GM13977 (cell line): Measurements from ENCODE around the gene PITX1.
"Not testable (repeated sequence)": the region's sequence is repeated elsewhere in the genome, so short reads cannot be mapped to it uniquely, and the experiment has no call there.

Experiments
- DNase-seq: peaks from one replicate; pipeline ENCODE4 v3.0.0; 2012; ENCODE audit warnings: low spot score
- in situ Hi-C: fragments of 300-500 bp; cut with MboI; formaldehyde crosslinking; loops from one replicate; pipeline ENCODE4 v1.12.0; 2022; ENCODE audit warnings: low sequenced_read_pairs, low pct_unique_long_range_greater_than_20kb, mixed read lengths, inconsistent platforms; ENCODE audit not compliant: unreplicated experiment
- TF ChIP-seq, protein P1 (sequence below): IDR thresholded peaks from 2 replicates; pipeline ENCODE4 v1.5.1; 2012; ENCODE audit warnings: mild to moderate bottlenecking, control low read depth; ENCODE audit not compliant: insufficient read depth; ENCODE audit errors: extremely low read depth, missing control alignments

Gene PITX1

DNA sequence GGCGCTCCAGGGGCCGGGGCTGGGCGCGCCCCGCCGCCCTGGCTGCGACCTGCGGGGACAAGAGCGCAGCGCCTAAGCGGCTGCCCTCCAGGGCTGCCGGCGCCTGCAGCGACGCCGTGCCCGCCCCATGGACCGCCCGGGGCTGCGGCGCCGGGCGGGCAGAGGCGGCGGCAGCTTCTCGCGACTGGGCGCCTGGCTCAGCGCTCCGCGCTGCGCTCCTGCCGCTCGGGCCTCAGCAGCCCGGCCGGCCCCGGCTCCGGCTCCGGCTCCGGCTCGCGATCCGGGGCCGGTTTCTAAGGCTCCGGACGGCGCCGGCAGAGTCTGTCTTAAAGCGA lies at the start of gene PITX1:
PITX1 (minus strand) TSS at position 328 of the 335 bp plus-strand sequence. CDS start 347 bp downstream, outside the sequence.
- in situ Hi-C loops = no loop called here
- TF ChIP-seq, protein P1, sequence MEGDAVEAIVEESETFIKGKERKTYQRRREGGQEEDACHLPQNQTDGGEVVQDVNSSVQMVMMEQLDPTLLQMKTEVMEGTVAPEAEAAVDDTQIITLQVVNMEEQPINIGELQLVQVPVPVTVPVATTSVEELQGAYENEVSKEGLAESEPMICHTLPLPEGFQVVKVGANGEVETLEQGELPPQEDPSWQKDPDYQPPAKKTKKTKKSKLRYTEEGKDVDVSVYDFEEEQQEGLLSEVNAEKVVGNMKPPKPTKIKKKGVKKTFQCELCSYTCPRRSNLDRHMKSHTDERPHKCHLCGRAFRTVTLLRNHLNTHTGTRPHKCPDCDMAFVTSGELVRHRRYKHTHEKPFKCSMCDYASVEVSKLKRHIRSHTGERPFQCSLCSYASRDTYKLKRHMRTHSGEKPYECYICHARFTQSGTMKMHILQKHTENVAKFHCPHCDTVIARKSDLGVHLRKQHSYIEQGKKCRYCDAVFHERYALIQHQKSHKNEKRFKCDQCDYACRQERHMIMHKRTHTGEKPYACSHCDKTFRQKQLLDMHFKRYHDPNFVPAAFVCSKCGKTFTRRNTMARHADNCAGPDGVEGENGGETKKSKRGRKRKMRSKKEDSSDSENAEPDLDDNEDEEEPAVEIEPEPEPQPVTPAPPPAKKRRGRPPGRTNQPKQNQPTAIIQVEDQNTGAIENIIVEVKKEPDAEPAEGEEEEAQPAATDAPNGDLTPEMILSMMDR = no peak
- DNase-seq = no peak

DNA sequence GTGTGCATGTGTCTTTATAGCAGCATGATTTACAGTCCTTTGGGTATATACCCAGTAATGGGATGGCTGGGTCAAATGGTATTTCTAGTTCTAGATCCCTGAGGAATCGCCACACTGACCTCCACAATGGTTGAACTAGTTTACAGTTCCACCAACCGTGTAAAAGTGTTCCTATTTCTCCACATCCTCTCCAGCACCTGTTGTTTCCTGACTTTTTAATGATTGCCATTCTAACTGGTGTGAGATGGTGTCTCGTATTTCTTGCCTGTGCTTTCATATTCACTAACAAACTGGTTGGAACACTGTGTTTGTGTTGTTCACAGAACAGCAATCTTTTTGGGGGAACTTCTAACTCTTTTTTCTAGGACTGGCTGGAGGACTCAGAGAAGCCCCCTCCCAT lies 49.3 kb upstream of the PITX1 start:
- in situ Hi-C loops = not testable (repeated sequence)

DNA sequence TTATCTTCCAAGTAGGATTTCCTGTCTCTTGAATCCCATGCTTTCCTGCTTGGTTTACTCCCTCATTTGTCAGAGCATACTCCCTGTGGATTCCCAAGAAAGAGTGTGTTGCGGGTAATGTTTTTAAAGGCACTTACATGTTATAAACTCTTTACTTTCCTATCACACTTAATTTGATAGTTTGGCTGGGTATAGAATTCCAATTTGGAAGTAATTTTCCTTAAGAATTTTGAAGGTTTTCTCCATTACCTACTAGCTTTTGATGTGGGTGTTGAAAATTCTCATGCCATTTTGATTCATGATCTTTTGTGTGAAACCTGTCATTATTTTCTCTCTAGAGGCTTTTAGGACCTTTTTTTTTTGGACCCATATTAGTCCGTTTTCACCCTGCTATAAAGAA lies 47.2 kb upstream of the PITX1 start:
- TF ChIP-seq, protein P1 = no peak
- in situ Hi-C loops = no loop called here
- DNase-seq = no peak

More for the DNA sequence above, 49.3 kb upstream of the PITX1 start:
- not testable (repeated sequence) for DNase-seq

DNA sequence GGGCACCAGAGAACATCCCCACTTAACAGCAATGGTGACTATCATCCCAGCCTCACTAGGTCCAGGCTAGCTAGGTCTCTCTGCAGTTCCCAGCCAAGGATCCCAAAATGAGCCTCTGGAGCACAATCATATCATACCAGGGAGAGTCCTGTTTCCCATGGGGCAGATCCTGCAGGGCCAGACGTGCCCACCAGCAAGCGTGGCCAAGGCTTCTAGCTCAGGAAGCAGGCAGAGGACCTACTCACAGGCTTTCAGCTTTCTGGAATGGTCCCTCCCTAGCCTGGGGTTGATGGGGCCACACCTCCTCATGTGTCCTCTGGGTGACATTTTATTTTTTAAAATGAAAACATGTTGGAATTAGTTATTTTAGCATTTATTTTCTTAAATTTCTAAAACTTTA lies 45.7 kb upstream of the PITX1 start:
- DNase-seq = no peak
- TF ChIP-seq, protein P1 = no peak
- in situ Hi-C loops = no loop called here

DNA sequence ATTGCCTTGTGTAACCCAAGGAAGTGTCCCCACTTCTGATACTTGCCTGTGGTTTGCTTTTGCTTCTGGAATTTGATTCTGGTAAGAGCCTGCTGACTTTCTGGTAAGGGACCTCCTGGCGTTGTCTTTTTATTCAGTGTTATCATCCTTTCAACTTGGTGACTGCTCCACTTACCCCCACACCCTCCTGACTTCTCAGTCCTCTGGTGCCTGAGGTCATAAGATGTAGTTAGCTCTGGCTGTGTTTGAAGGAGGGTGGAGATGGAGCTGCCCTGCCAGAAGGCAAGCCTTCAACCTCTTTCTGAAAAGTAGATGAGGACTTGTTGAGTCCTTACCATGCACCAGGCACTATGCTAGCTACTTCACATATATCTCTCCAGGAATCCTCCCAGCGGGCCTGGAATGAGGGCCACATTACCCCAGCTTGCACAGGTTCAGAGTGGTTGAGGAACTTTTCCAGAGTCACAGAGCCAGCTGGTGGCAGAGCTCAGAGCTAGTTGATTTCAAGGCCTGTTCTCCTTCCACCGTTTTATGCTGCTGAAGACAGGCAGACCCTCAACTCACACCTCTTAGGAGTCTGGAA lies 45.2 kb upstream of the PITX1 start:
- DNase-seq = no peak
- in situ Hi-C loops = no loop called here
- TF ChIP-seq, protein P1 = no peak

DNA sequence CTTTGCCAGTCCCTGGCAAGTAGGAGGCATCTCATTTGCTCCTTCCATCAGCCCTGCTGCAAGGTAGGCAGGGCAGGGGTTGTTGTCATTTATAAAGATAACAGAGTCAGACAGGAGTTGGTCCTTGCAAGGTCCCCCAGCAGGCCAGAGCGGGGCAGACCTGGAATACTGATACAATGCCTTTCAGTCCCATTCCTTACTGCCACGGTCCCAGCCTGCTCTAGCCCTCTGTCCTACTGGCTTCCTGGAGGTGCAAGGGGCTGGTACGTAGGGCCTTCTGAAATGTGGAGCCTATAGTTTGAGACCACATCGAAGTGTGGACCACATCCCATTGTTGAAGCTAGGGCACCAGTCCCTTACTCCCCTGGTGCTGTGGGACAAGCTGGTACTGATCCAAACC lies 42.8 kb upstream of the PITX1 start:
- TF ChIP-seq, protein P1 = no peak
- in situ Hi-C loops = no loop called here
- no peak for DNase-seq

DNA sequence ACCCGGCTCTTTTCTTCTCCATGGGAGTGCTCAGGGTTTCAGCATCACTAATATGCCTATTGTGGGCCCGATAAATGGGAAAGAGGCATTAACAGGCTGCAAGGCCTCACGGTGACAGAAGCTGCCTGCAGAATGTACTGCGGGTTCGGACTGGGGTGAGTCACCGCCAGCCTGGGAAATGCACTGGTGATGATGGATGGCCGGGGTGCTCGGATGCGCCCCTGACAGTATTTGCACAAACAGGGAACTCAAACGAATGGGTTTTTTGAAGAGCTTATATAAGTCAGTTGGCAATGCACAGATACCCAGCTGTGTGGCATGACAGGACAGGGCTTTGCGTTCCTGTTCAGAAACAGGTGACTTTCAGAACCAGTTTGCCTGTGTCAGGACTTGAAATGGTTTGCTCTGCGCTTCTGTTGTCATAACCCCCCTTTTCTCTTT lies 42.0 kb upstream of the PITX1 start:
- in situ Hi-C loops = no loop called here
- TF ChIP-seq, protein P1 = no peak
- no peak for DNase-seq
